CD4-positive, alpha-beta T cell treated with Interferon alpha-2 for 1 hour (primary cell): ENCODE measurements around the gene TCOF1.

ENCODE experiments used
- DNase-seq, 2 donors: peaks; one replicate each; pipeline ENCODE4 v3.0.0-alpha.2; 2020 to 2022

The TCOF1 gene

DNA sequence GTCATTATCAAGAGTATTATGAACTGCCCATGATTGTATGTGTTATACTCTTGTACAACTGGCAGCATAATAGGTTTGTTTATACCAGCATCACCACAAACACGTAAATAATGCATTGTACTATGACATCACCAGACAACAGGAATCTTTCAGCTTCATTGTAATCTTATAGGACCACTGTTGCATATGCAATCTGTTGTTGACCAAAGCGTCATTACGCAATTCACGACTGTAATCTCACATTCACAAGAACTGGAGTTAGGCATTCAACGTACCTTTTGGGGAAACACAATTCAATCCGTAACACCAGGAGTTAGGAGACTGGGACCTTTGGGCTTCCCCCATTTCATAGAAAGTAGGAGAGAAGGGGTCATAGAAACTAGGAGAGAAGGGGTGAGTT lies 34.4 kb upstream of the TCOF1 start:
- DNase-seq = no peak

DNA sequence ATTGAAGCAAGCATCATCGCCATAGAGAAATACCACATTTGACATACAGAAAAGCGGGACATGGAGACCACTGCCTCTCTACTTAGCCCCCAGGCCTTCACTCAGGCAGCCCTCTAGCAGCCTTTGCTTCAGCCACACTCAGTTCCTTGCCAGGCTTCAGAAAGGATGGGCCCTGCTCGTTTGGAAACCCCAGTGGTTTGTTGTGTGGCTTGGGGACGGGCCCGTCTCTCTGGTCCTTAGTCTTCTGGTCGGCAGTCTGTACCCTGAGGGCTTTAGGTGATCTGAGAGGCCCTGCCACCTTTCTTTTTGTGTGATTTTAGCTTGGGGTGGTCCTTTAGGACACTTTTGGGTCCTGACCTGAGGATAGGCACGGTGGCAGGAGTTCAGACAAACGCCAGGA lies 33.7 kb upstream of the TCOF1 start:
- no peak for DNase-seq

DNA sequence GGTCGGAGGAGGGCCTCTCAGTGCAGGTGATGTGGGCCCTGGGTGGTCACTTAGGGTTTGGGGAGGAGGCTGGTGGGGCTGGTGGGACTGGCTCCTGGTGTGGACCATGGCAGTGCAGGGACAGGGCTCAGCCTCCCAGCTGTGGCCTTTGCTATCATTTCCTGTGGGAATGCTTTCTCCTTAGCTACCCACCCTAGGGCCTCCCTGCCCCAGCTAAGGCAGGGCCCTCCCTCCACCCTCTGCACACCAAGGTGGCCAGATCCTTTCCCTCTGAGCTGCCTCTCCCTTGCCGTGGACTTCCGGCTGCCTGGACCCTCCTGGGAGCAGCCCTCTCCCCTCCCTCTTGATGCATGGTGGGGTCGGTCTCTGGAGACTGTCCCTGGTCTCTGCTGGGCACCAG lies 32.1 kb upstream of the TCOF1 start:
- no peak for DNase-seq

DNA sequence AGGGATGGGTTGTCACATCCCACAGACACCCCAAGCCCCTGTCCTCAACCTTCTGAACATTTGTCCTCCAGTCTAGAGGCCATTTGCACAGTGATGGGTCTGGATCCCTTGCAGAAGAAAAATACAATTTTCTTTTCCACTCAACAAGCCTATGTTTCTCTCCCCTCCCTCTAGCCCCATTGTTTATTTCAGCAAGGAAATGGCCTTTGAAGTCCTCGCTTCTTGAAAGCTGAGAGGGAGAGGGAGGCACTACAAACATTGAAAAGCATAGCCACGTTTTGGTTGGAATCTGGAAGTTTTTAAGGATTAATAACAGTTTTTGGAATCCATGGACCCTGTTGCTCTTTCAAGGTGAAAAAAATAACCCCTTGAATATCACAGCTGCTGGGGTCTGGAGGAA lies 30.8 kb upstream of the TCOF1 start:
- DNase-seq = no peak

DNA sequence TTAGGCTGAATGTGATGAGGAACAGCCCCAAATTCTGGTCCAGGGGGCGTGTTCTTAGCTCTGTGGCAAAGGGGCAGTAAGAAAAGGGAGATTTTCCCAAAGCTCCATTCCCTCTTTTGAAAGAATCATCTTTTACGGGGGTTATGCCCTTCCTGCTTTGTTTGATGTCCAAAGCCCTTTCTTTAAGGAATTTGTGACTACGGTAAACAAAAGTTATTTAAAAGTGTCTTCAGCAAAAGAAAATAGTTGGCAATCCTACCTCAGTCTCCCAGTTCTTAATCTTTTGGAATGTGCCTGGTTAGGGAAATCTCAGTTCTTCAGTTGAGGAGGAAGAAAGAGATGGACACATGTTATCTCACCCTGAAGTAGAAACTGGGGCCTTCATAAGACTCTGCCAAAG lies 30.4 kb upstream of the TCOF1 start:
- DNase-seq = no peak

DNA sequence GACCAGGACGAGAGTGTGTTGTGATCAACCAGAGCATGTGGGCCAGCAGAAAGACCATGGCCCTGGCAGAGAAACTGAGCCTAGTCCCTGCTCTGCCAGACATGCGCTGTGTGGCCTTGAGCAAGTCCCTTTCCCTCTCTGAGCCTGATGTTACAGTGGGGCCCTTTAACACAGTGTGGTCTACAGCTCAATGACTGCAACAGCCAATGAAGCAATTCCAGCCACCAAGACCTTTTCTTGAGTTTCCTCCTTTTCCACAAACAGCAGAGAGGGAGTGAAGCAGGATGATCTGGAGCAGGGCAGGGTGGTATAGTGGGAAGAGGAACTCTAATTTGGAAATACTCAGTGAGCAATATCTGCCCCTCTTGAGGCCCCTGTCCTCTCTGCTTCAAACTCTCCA lies 29.0 kb upstream of the TCOF1 start:
- DNase-seq = no peak

DNA sequence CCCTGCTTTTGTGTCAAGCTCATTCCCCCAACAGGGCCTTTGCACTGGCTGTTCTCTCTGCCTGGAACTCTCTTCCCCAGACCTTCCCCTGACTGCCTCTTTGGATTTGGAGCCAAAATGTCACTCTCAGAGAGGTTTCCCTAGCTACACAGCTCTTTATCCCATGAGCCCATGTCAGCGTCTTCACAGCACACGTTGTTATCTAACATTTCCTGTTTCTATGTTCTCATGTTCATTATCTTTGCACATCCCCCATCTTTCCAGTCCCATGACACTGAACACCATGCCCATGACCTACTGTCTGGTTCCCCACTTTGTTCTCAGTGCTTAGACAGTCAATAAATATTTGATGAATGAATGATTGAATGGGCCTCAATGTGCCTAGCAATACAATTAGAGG lies 28.5 kb upstream of the TCOF1 start:
- DNase-seq = no peak

DNA sequence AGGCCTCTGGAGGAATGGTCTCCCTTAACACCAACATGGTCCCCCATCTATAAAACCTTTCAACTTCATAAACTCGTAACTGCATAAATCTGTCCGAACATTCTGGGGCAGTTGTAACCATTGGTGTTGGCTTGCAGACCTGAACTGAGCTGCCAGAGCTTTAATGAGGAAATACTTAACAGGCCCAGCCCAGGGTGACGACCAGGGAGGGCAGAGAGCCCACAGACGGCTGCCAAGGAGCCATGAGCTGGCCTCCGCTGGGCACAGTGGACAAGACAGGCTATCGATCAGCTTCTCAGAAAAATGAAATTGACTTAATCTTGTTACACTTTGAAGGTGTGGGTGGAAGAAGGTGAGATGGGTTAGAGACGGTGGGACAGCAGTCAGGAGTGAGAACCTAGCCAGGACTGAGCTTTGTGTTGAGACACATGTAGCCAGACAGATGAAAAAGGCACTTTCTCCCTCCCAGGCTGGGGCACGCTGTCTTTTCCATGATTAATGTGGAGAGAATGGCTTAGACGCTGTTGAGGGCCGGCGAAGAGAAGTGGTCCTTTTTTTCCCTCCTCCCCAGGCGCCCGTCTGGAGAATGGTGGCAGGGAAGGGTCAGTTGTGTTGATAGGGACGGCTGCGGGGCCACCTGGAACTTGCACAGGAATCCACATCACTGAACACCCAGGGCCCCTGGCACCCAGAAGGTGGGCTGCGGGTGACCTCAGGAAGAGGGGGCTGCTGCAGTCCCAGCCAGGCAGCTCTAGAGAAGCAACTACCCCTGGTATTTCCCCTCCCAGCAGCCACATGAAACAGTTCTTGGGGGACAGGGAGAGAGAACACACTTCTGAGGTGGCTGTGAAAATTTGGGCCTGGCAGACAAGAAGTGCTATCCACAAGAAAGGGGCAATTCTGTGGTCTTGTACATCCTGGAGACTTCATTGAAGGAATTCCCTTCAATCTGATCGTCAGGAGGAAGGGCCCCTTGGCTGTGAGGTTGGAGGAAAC lies 27.3 kb upstream of the TCOF1 start:
- DNase-seq = no peak

DNA sequence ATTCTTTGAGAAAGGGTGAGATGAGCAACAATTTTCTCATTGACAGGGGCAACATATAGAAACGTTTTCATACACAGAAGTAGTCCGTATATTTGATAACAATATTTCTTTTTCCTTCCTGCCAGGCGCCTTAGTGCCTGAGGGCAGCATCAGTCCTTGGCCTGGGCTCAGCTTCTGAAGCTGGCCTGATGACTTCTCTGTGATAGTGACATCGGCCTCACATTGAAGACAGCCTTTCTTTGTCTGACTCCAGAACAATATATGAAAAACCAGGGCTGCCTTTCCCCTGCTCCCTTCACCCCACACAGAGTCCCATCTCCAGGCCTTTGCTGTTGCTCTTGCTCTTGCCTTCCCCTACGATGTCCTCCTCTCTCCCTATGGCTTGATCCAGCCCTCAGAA lies 24.1 kb upstream of the TCOF1 start:
- DNase-seq = no peak

DNA sequence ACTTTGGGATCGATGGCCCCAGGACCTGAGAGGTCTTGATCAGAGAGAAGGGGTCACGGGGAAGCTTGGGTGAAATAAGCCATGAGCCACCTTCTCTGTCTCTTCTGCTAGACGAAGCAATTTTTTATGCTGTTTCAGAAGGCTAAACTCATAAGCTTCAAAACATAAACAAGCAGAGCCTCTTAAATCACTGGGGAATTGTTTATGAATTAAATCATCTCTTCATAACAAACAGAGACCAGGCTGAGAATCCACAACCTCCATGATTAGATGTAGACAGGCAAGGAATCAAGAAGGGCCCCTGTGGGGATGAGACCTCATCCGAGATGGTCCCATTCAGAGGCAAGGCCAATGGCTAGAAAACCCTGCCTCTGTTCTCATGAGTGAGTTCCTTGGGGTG lies 21.7 kb upstream of the TCOF1 start:
- DNase-seq = no peak

DNA sequence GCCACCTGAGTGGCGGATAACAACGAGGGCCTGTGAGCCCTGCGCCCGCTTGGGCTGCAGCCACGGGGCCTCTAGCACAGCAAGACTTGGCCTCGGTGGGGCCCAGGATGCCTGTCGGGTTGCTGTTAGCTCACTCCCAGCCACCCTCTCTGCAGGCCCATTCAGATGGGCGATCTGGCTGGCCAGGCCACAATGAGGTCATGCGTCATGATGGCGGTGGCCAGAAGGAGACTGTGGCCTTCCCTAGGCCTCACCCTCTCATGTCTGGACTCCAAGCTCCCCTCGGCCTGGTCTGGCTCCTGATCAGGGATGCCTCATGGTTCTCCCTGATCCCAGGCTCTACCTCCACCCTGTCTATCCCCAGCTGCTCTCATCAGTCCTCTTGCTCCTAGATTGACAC lies 19.0 kb upstream of the TCOF1 start:
- DNase-seq = no peak

DNA sequence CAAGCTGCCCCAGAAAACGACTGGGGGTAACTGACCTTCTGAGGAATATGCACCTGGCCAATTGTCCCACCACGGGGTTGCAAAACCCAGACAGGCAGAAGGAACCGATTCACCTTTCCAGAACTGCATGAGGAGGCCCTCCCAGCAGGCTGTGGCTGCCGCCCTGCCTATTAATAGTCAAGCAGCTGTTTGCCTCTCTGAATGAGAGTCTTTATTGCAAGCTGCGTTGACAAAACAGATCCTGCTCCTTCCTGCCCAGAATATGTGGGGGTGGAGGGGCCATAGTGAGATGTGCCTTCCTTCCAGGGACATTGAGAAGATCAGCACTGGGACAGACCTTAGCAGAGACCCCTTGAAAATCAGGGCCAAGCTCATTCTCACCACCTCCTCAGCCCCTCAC lies 18.3 kb upstream of the TCOF1 start:
- no peak for DNase-seq

DNA sequence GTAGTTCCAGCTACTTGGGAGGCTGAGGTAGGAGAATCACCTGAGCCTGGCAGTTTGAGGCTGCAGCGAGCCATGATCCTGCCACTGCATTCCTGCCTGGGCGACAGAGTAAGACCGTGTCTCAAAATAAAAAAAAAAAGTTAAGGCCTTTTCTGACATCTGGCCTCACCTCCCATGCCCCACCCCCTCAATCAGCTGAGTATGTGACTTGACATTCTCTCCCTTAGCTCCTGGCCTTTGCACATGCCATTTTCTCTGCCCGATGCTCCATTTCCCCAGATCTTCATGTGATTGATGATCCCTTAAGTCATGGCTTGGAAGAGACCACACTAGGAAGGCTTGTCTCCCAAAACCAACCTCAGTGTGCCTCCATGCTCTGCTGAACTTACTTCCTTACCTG lies 17.7 kb upstream of the TCOF1 start:
- DNase-seq = no peak

DNA sequence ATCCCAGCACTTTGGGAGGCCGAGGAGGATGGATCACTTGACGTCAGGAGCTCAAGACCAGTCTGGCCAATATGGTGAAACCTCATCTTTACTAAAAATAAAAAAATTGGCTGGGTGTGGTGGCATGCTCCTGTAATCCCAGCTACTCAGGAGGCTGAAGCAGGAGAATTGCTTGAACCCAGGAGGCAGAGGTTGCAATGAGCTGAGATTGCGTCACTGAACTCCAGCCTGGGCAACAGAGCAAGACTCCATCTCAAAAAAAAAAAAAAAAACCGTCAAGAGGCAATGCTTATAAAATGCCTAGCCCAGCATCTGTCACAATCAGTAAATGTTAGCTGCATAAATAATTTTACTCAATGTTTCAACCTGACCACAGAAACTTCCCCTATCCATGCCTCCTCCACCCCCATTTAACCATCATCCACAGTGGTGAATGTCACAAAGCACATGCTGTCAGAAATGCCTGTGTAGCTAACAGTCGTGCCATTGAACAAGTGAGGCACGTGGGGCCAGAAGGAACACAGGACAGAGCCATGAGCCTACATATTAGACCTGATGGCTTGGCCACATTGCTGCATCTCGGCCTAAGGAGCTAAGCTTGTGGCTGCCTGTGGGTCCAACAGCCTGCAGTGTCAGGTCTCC lies 16.8 kb upstream of the TCOF1 start:
- no peak for DNase-seq

DNA sequence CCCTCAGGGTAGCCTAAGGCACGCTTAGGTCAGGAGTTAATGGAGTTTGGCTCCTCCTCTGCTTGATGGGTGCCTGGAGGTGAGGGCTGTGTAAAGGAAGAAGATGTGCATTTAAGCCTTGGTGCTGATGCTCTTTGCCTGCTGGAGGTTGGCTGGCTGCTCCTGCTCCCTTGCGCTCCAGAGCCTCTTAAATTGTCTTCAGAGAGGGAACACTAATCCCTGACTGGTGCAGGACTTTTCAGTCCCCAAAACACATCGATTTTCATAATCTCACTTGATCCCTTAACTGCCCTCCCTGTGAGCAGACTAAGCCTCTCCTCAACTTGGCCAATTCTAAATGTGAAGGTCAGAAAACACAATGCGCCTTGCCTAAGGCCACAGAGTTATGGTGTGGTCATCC lies 16.2 kb upstream of the TCOF1 start:
- no peak for DNase-seq

DNA sequence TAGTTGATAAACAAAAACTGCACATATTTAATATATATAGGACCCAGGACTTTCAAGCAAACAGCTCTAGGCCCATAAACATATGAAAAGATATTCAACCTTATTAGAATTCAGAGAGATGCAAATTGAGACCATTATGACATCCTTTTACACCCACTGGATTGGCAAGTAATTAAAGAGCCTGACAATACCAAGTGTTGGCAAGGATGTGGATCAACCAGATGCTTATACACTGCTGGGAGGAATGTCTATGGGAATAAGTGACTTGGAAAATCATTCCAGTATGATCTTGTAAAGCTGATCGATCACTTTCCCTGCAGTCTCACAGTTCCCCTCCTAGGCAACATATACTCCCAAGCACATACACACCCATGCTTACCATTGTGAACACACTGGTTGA lies 15.5 kb upstream of the TCOF1 start:
- DNase-seq = no peak

DNA sequence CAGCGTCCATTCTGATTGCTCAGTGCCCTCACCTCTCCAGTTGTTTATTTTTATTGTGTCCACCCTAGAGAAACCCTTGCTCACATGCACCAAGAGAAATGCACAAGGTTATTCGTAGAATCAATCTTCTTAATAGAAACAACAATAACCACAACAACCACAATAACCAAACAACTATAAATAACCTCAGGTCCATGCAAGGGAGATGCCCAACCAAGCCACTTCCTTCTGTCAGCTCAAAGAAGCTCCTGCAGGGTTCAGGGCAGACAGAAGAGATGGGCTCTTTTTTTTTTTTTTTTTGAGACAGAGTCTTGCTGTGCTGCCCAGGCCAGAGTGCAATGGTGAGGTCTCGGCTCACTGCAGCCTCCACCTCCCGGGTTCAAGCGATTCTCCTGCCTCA lies 14.9 kb upstream of the TCOF1 start:
- no peak for DNase-seq

DNA sequence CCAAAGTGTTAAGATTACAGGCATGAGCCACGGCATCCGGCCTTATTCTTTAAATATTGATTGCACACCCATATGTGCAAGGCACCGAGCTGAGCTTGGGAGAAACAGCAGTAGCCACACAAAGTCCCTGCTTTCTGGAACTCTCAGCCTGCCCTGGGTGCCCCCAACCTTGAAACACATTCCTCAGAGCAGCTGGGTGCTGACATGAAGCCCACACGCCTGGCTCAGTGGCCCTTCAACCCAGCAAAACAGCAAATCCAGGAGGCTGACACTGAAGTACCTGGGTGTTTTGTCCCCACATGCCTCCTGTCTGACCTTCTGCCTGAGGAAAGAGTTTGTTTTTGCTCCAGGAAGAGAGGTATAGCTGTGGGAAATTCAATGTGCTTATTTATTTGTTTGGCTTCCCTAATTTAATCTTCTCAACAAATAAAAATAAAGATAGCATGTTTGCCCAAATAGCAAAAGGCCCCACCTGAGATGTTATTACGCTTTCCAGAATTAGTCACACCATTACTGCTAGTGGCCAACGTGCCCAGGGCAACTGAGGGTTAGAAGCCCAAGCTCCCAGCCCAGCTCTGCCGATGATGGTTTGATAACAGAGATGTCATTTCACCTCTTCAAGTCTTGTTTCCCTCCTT lies 13.4 kb upstream of the TCOF1 start:
- no peak for DNase-seq

DNA sequence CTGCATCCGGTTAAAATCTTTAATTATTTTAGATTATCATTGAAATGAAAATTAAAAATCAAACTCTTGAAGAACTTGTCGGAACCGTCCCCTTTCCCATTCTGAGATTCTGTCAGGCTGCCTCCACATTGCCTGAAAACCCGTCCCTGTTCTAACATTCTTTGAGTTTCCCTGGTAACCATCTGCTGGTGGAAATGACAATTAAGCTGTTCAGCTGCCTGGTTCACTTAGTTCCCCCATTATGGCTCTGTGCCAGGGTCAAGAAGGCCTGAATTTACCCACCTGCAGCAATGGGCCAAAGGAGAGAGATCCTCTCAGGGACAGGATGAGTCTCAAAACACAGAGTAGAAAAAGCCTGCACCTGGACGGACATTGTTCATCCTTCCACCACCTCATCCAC lies 11.8 kb upstream of the TCOF1 start:
- DNase-seq = no peak

DNA sequence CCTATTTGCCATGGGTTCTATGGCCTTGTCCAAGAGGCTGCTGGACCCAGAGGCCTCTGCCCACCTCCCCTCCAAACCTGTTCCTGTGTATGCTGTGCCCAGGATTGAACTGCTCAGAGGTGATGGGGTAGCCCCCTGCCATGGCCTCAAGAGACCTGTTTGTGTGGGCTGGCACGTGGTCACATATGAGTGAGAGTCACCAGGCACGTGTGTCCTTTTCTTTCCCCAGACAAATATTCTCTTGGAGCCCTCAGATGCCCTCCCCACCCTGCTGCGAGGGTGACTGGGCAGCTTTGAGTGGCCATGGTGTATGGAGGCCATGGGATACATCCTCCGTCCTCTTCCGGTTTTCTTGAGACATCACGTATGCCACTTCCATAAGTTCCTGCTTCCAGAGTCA lies 10.9 kb upstream of the TCOF1 start:
- no peak for DNase-seq

DNA sequence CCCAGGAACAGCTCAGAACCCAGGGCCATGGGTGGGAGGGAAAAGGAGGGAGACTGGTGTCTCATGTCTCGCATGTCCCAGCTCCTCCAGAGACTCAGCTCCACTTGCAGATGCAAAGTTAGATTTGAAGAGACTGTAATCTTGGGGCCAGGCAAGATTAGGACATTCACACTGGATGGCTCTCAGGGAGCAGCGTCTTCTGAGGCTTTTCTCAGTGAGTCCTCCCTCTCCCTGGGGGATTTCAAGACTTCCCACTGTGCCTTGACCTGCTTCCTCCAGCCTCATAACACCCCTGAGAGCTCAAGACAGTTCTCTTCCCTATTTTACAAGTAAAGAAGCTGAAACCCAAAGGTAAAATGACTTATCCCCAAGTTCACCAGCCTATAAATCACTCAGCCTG lies 10.5 kb upstream of the TCOF1 start:
- no peak for DNase-seq

DNA sequence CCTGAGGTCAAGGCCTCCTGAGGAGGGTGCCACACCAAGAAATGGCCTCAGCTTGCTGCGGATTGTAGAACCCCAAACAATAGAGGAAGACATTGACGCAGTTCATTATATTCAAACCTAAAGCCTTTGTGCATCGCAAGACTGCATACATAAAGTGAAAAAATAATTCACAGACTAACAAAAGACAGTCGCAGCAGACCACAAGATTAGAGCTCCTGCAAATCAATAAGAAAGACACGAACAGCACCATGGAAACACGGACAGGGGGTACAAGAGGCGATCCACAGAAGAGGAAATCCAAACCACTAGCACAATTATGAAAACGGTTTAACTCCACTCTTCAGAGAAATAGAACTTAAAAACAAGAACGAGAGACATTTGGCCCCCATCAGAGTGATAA lies 10.0 kb upstream of the TCOF1 start:
- DNase-seq = no peak

DNA sequence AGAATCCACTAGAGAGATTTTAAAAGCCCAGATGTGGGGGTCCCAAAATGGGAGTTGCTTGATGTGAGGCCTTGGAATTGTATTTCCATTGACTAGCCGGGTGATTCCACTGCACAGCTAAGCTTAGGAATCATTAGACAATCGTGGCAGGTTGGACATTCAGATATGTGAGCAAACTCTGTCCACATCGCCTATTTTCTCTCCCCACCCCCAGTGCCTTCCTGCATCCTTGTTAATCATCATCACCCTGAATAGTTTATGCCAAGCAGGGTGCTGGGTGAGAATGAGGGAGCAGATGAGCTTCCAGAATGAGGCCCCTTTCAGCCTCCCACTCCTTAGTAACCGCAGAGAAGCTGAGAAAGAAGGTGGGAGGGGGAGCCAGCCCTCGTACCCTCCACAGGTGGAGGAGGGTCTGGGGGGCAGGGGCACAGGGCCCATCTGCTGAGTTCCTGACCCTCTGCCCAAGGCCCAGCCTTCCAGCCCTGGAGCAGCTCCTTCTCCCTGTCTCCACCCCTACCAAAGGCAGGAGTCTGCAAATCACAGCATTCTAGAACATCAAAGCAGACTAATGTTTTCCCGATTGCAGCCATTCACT lies 7.7 kb upstream of the TCOF1 start:
- no peak for DNase-seq
